Germinal center (tissue), 1 donor: ENCODE results near the gene ORAI3.
A peak's percentile ranks its signal among the peaks of the same experiment; 100 is the strongest.

Experiments used
- DNase-seq: peaks from one replicate; pipeline ENCODE4 v3.0.0; 2012; ENCODE audit warnings: mixed read lengths, low spot score

Gene ORAI3

DNA sequence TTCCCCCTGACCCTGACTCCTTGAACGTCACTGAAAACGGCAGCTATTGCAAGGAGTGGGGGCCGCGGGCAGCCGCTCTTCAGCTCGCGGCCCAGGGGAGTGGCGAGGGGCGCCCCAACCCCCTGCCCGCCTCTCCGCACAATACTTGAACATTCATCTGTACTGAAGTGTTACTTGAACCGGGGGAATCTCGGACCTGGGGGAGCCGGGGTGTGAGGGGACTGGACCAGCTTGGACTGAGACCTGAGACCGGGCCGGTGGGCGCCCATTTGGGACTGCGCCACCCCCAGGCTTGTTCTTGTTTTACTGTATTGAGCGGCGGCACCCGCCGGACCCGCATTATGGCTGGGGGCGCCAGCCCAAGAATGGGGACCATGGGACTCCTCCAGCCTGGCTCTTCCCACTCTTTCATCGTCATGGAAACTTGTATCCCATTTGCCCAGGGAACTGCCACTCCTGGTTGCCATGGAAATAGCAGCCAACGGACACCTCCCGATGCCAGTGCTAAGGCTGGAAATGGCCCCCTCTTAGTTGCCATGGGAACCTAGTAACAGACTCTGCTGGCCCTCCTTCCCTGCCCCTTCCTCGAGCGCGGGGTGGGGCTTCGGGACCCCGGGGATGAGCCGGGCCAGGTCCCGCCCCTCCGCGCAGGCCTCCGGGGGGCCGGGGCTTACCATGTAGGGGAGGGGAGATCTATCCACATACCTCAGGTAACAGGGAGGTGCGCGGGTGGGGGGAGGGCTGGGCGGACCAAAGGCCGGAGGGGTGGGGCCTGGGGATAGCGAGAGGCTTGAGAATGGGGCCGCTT lies 805 bp upstream of the ORAI3 start:
- DNase-seq: peak; percentile 30

DNA sequence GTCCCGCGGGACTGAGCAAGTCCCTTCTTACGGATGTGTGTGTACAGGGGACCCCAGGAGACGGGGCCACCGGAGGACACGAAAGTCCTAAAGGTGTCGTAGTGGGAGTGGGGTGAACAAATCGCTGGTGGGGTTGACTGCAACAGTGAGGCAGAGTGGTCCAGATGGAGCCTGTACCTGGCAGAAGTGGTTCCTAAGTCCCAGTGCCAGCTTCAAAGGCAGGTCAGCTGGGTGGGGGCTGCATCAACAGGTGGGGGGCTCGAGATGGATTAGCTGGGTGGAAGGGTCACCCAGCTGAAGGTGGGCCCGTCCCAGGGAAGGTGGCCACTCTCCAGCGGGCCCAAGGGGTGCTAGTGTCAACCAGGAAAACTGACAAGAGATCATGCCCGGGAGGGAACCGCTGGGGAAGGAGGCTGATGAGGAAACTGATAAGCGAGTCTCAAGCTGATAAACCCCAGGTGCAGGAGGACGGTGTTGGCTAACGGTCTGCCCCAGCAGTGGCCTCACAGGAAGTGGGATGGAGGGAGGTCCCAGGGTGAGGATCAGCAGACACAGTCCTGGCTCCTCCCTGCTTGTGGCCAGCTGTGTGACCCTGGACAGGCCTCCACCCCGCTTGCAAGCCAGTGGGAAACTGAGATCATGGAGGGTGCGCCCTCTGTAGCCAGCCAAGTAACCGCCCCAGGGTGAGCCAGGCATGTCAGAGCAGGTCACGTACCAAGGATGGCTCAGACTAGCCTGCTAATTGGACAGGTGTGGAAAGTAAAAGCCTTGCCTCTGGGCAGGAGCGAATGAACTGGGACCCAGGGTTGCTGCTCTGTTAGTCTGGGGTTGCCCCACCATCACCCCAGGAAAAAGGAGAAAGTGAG lies 1.0 kb downstream of the ORAI3 start:
- peak; percentile 21 for DNase-seq

DNA sequence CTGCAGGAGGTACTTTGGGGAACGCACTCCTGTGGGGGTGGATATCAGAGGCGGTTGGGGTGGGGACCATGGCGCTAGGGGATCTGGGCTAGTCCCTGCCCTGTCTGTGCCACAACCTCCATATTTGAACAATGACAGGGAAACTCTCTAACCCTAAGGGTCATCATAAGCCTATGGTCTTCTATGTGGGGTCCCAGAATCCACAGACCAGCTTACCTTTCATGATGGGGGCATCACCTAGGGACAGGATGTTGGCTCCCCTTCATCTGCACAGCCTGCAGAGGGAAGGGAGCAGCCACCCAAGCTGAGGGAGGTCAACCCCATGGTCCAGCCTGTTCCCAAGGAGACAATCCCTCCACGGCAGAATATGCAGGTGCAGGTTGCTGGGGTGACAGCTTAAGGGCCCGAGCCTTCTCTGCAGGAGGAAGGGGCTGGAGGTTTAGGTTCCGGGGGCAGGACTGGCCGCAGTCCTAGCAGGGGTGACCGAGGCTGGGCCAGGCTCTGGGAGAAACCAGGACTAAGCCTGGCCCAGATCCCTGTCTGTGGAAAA lies 1.7 kb downstream of the ORAI3 start:
- DNase-seq: no peak

DNA sequence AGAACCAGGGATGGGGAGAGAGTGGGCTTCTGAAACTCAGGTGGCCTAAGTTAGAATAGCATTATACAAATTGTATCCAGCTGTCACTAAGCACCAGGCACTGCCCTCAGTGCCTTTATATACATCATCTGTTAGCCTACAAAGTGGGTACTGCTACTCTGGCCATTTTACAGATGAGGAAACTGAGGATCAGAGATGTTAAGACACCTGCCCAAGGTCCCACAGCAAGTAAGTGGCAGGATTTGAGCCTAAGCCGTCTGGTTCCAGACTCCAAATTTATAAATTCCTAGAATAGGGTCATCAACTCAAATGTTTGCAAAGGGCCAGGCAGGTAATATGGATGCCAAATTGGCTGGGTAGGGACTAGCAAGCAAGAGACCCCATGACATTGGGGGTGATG lies 2.3 kb downstream of the ORAI3 start:
- no peak for DNase-seq

DNA sequence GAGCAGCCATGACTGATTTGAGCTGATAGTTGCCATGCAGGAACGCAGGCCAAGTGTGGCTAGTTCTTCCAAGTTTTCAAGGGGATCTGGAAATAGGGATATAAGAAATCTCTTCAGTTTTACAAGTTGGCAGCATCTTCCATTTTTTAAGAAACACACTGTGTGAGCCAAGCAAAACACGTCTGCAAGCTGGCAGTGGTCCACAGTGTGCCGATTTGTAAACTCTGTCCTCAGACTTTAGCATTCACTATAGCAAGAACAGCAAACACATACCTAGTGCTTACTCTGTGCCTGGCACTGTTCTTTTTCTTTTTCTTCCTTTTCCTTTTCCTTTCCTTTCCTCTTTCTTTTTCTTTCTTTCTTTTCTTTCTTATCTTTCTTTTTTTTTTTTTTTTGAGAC lies 2.9 kb downstream of the ORAI3 start:
- DNase-seq: no peak

DNA sequence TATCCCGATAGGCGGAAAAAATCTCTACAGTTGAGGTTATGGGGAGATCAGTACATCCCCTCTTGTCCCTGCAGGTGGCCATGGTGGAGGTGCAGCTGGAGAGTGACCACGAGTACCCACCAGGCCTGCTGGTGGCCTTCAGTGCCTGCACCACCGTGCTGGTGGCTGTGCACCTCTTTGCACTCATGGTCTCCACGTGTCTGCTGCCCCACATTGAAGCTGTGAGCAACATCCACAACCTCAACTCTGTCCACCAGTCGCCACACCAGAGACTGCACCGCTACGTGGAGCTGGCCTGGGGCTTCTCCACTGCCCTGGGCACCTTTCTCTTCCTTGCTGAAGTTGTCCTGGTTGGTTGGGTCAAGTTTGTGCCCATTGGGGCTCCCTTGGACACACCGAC lies 4.2 kb downstream of the ORAI3 start:
- no peak for DNase-seq

DNA sequence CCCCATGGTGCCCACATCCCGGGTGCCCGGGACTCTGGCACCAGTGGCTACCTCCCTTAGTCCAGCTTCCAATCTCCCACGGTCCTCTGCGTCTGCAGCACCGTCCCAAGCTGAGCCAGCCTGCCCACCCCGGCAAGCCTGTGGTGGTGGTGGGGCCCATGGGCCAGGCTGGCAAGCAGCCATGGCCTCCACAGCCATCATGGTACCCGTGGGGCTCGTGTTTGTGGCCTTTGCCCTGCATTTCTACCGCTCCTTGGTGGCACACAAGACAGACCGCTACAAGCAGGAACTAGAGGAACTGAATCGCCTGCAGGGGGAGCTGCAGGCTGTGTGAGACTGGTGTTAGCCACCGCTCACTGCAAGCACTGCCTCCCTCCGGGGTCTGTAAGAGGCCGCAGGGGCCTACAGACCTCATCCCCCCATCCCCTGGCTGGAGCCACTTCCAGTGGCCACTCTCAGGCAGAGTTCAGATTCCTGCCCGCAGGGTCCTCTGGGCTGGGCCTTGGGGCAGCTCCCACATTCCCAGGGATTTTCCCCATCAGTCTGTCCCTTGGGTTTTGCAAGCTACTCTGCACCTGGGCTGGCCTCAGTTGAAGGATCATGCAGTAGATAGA lies 4.8 kb downstream of the ORAI3 start:
- DNase-seq: peak; percentile 41

DNA sequence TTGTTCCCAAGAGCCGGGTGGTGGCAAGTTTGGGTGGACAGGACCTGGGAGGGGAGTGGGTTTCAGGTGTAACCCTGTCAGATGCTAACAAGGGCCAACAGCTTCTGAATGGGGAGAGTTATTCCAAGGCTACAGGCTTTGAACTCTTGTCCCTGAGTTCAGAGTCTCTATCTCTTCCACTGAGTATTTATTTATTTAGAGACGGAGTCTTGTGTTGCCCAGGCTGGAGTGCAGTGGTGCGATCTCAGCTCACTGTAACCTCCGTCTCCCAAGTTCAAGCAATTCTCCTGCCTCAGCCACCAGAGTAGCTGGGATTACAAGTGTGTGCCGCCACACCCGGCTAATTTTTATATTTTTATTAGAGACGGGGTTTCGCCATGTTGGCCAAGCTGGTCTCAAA lies 6.1 kb downstream of the ORAI3 start:
- no peak for DNase-seq

DNA sequence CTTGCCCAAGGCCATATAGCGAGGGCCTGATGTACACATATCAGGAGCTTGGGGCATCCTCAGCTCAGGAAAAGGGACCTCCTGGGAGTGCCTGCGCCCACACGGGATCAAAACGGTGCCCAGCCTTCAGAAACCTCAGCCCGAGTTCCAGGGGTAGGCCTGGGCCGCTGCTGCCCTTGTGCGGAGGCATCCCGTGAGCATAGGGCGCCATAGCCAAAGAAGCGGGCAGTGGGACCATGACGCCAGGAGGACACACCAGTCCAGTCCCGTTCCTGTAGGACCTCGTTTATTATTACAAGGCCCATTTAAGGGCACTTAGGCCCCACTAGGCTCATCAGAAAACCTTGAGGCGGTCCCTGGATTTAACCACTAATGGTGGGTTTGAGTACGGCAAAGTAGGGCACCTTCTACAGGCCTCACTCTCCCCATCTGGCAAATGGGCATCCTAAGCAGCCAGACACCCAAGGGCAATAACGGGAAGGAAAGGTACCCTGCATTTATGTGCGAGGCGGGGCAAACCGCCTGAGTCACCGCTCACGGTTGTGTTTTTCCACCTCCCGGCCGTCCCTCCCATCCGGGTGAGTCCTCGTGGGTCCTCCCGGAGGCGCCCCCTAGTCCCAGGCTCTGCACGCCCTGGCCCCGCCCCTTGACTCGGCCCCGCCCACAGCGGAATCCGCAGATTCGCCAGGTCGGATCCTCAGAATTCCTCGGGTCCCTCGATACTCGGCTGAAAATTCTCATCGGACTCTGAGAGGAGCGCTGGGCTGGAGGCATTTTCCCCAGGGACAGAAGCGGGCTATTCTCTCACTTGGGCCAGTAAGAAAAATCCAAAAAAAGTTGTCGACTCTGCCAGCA lies 8.0 kb downstream of the ORAI3 start:
- peak; percentile 86 for DNase-seq

DNA sequence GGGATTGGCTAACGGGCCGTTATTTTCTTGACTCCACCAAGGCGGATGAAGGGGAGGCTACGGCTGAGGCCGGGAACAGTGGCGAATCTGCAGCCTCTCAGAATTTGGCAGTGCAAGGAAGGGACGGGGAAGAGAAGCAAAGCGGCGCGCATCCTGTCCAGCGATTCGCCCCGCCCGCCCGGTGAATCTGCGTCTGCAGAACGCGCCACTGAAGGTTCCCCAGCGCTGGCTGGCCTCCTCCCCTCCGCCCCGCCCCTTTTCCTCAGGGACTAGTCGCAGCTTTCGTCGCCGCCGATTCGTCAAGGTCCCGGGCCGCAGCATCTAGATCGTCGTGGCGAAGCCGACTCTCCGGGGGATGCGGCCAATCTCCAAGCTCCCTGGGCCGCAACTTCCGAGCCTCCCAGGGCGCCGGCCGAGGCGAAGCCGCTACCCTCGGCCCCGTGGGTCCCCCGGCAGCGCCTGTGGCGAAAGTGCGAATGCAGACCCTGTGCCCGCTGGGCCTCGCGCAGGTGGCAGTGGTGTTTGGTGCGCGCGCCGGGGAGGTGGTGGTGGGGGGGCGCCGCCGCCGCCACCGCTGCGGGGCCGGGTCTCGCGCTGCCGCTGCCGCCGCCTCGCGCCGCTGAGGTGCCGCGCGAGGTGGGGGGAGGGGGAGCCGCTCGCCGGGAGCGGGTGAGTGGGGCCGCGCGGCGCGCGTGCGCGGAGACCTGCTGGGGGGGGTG lies 8.7 kb downstream of the ORAI3 start, which contains the start of gene SETD1A:
SETD1A (plus strand) TSS at position 299 of the 719 bp plus-strand sequence. CDS start 978 bp downstream, outside the sequence.
- peak; percentile 96 for DNase-seq

DNA sequence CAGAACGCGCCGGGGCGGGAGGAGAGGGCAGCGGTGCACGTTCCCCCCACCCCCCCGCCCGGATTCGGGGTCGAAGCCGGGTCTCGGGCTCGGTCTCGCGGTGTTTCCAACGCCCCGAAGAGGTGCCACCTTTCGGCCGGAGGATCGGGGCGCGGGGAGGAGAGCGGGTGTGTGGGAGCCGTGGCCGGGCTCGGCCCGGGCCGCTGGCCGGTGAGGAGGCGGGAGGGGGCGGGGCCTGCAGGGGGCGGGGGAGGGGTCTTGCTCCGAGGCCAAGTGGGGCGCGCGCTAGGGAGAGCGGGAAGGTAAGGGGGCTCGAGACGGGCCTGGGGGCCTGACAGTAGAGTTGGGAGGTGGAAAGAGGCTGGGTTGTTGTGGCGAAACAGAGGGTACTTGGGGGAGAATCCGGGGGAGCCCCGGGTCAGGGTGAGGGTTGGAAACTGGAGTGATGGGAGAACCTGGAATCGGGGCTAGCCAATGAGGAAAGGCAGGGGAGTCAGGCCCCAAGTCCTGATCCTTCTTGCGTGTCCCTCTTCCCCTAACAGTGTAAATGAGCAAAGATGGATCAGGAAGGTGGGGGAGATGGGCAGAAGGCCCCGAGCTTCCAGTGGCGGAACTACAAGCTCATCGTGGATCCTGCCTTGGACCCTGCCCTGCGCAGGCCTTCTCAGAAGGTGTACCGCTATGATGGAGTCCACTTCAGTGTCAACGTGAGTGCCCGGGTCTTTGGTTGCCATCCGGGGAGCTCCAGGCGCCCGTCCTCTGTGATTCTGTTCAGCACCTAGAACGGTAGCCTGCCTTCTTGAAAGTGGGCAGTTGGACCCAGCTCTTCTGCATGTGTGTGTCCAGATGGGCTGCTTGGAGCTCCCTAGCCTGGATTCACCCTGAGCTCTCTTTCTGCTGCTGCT lies 9.6 kb downstream of the ORAI3 start:
- DNase-seq: peak; percentile 83

DNA sequence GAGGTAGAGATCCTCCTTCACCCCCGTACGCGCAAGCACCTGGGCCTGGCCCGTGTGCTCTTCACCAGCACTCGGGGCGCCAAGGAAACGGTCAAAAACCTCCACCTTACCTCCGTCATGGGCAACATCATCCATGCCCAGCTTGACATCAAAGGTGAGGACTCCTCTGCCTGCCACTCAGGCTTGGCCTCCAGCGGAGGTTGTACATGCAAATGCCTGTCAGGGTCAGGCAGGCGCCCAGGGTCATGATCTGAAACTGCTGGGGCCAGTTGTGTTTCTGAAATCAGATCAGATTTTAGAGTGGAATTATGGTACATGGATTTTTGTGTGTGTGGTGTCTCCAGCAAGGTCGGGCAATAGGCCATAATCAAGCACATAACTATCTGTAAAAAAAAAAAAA lies 12.5 kb downstream of the ORAI3 start:
- no peak for DNase-seq

DNA sequence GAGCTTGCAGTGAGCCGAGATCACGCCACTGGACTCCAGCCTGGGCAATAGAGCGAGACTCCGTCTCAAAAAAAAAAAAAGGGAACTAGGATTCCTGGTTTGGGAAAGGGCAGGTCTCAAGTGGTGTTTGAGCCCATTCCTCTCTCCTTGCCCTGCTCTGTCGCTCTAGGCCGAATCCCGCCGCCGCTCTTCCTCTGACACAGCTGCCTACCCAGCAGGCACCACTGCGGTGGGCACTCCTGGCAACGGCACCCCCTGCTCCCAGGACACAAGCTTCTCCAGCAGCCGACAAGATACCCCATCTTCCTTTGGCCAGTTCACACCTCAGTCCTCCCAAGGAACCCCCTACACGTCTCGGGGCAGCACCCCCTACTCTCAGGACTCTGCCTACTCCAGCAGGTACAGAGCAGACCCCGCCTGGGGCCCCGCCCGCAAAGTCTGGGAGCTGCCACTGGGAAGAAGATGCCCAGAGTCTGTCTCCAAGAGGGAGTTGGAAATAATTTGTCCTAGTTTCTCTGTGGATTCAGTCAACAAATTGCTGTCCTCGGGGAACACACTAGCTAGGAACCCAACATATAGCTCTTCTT lies 15.2 kb downstream of the ORAI3 start:
- DNase-seq: no peak

DNA sequence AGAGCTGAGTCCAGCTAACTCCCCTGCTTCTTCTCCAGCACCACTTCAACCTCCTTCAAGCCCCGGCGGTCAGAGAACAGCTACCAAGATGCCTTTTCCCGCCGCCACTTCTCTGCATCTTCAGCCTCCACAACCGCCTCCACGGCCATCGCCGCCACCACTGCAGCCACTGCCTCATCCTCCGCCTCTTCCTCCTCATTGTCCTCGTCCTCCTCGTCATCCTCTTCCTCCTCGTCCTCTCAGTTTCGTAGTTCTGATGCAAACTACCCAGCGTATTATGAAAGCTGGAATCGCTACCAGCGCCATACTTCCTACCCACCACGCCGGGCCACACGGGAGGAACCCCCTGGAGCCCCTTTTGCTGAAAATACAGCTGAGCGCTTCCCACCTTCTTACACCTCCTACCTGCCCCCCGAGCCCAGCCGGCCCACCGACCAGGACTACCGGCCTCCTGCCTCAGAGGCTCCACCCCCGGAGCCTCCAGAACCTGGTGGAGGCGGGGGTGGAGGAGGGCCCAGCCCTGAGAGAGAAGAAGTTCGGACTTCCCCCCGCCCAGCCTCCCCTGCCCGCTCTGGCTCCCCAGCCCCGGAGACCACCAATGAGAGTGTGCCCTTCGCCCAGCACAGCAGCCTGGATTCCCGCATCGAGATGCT lies 15.8 kb downstream of the ORAI3 start:
- no peak for DNase-seq

DNA sequence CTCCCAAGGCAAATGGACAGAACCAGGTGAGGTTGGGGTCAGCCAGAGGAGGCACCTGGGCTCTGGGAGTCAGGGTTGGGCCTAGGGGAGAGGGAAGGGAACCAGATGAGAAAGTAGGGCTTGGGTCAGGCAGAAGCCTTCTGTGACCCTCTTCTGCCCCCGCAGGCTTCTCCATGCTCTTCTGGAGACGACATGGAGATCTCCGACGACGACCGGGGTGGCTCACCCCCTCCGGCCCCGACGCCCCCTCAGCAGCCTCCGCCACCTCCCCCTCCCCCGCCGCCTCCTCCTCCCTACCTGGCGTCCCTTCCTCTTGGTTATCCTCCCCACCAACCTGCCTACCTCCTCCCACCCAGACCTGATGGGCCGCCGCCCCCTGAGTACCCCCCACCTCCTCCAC lies 16.6 kb downstream of the ORAI3 start:
- DNase-seq: no peak

DNA sequence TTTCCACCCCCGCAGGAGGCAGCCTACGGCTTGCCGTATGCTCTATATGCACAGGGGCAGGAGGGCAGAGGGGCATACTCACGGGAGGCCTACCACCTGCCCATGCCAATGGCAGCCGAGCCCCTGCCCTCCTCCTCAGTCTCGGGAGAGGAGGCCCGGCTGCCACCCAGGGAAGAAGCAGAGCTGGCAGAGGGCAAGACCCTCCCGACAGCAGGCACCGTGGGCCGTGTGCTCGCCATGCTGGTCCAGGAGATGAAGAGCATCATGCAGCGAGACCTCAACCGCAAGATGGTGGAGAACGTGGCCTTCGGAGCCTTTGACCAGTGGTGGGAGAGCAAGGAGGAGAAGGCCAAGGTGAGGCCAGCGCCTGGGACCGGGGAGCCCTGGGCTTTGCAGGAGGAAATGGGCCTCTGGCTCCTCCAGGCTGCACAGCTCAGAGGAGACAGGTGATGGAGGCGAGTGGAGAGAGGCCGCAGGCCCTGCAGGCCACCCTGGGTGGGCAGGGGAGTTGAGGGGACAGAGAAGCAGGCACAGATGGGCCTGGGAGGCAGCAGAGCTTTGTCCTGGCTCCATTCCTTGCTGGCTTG lies 17.3 kb downstream of the ORAI3 start:
- DNase-seq: no peak

DNA sequence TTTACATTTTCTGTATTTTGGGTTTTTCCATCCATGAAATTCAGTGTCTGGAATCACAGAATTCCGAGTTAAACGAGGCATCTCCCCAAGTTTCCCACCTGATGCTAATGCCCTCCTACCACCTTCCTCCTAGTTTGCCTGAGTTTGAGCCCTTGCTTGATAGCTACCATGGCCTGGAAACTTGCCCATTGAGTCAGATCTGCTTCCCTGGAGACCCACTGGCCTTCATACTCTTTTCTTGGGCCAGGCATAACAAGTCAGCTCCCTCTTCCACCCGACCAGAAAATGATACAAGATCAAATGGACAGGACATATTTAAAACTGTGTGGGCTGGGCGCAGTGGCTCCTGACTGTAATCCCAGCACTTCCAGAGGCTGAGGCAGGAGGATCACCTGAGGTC lies 18.9 kb downstream of the ORAI3 start:
- DNase-seq: no peak

DNA sequence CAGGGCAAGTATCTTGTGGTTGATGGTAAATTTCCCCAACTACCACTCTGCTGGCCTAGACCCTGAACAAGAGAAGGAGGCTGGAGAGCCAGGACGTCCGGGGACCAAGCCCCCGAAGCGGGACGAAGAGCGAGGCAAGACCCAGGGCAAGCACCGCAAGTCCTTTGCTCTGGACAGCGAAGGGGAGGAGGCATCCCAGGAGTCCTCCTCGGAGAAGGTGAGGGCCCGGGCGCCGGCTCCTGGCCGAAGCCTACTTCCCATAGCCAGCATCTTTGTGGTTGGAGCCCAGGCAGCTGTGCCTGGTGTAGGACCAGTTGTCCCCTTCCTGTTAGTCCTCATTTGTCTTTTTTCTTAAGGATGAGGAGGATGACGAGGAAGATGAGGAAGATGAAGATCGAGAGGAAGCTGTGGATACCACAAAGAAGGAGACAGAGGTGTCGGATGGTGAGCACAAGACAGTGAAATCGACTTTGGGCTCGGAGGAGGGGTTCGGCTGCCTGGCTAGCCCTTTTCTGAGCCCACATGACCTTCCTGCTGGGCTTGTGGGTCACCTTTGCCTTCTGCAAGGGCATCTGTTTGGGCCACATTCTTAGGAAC lies 20.5 kb downstream of the ORAI3 start:
- no peak for DNase-seq
